Upper lobe of left lung (tissue), 6 donors: ENCODE measurements around the gene MLST8. TPM values are rescaled to one million over a fixed set of nuclear protein-coding genes. Genes with fewer than 3 reads are reported as not detected.

Source experiments
- ATAC-seq, 2 donors: fragments of 200-7000 bp; cut with Tn5 transposase; one replicate each; pipeline ENCODE4 v1.9.1; 2022; ENCODE audit warnings: mild to moderate bottlenecking in 2 of 2, moderate library complexity in 2 of 2; ENCODE audit not compliant: low FRiP score in 2 of 2
- DNase-seq, 2 donors: peaks; one replicate each; pipeline ENCODE4 v3.0.0-alpha.2; 2019 to 2020
- H3K27ac ChIP-seq, 4 donors: fragments of 200-600 bp; sonication (generic); one replicate each; pipeline ENCODE4 v1.5.1; 2016 to 2019
- H3K27me3 ChIP-seq, 4 donors: fragments of 200-600 bp; sonication (generic); one replicate each; pipeline ENCODE4 v1.5.1; 2017 to 2019
- H3K36me3 ChIP-seq, 4 donors: fragments of 200-600 bp; sonication (generic); one replicate each; pipeline ENCODE4 v1.5.1; 2016 to 2019
- H3K4me1 ChIP-seq, 4 donors: fragments of 200-600 bp; sonication (generic); one replicate each; pipeline ENCODE4 v1.5.1; 2018 to 2019
- H3K4me3 ChIP-seq, 4 donors: fragments of 200-600 bp; sonication (generic); one replicate each; pipeline ENCODE4 v1.5.1; 2017 to 2019; ENCODE audit warnings: mild to moderate bottlenecking in 2 of 4, moderate library complexity in 1 of 4
- H3K9me3 ChIP-seq, 4 donors: fragments of 200-600 bp; sonication (generic); one replicate each; pipeline ENCODE4 v1.5.1; 2018 to 2019
- EP300 ChIP-seq, 4 donors: sonication (generic); formaldehyde crosslinking; IDR thresholded peaks; one replicate each; pipeline ENCODE4 v1.5.1; 2017; ENCODE audit warnings: antibody characterized with exemption in 4 of 4, control low read depth in 2 of 4
- POLR2A ChIP-seq, 4 donors: fragments of 450-650 bp; IDR thresholded peaks; one replicate each; pipeline ENCODE4 v1.5.1; 2016 to 2017; ENCODE audit warnings: antibody characterized with exemption in 4 of 4, mild to moderate bottlenecking in 2 of 4
- POLR2AphosphoS5 ChIP-seq, 2 donors: sonication (generic); formaldehyde crosslinking; IDR thresholded peaks; one replicate each; pipeline ENCODE4 v1.5.1; 2017; ENCODE audit warnings: antibody characterized with exemption in 2 of 2
- WGBS, 2 donors: methylation state at CpG; one replicate each; pipeline ENCODE4 v1.1.5; 2017 to 2018; 5-methylcytosine and 5-hydroxymethylcytosine counted together
- total RNA-seq, 6 donors: library from RNA; depleted of rRNA in 4 of 6; stranded (reverse); fragments of >200 nt in 4 of 6; gene quantifications; one replicate each; pipeline versions ENCODE4 v1.1.0 to v1.2.1, GENCODE V29; 2016 to 2021
- TF ChIP-seq, protein P1 (sequence below), 6 experiments: fragments of 450-650 bp in 4 of 6; fragments of 200-600 bp in 2 of 6; sonication (generic) in 2 of 6; IDR thresholded peaks; one replicate each; pipeline ENCODE4 v1.5.1; 2016 to 2019; ENCODE audit warnings: antibody characterized with exemption in 6 of 6
- donor health status: DM: no; HTN: no; CAD: no; lungs with moderate emphysema.
- donor health status: DM: no; HTN: yes; CAD: no; lungs with severe emphysema.

Gene MLST8
- total RNA-seq, 6 donors from 2014 or later: 24.6 to 93.2 (median 47.7) TPM

GRCh38 chr16:2206420-2206779 is 1.1 kb downstream of the MLST8 start:
- 80 to 81% methylated on average over 18 of the region's 18 CpGs for WGBS, 2 donors

GRCh38 chr16:2206780-2207433 is 1.7 kb downstream of the MLST8 start:
- Histone ChIP-seq H3K4me1 (peaks cover 17 to 24% (median 17%) of the 10 kb centered on the region in 4 donors), H3K36me3 (peaks cover 0 to 34% (median 33%) of the 10 kb centered on the region in 4 donors), H3K9me3 (no peaks in the 10 kb centered on the region), H3K4me3 (no peak overlapping the region), H3K27ac (peak overlapping the region in 2 of 4 donors; percentile 97), H3K27me3 (no peaks in the 10 kb centered on the region)
- TF ChIP-seq POLR2AphosphoS5 (IDR thresholded peaks at IDR 0.05) (no peak), EP300 (IDR thresholded peaks at IDR 0.05) (no peak), POLR2A (IDR thresholded peaks at IDR 0.05) (no peak)
- TF ChIP-seq, protein P1, sequence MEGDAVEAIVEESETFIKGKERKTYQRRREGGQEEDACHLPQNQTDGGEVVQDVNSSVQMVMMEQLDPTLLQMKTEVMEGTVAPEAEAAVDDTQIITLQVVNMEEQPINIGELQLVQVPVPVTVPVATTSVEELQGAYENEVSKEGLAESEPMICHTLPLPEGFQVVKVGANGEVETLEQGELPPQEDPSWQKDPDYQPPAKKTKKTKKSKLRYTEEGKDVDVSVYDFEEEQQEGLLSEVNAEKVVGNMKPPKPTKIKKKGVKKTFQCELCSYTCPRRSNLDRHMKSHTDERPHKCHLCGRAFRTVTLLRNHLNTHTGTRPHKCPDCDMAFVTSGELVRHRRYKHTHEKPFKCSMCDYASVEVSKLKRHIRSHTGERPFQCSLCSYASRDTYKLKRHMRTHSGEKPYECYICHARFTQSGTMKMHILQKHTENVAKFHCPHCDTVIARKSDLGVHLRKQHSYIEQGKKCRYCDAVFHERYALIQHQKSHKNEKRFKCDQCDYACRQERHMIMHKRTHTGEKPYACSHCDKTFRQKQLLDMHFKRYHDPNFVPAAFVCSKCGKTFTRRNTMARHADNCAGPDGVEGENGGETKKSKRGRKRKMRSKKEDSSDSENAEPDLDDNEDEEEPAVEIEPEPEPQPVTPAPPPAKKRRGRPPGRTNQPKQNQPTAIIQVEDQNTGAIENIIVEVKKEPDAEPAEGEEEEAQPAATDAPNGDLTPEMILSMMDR (IDR thresholded peaks at IDR 0.05): no peak
- WGBS, 2 donors: 90 to 95% methylated on average over 12 to 21 of the region's 23 CpGs
- ATAC-seq (no peak), DNase-seq (peak in 1 of 2 donors; percentile 75)

More at GRCh38 chr16:2206420-2206779, 1.1 kb downstream of the MLST8 start:
- Histone ChIP-seq H3K9me3 (no peaks in the 10 kb centered on the region), H3K4me1 (peaks cover 14 to 20% (median 15%) of the 10 kb centered on the region in 4 donors), H3K27me3 (no peaks in the 10 kb centered on the region), H3K4me3 (peak overlapping the region in 3 of 4 donors; percentile 64 to 86 (median 67)), H3K27ac (peak overlapping the region in 3 of 4 donors; percentile 97 to 98 (median 97)), H3K36me3 (peaks cover 0 to 34% (median 33%) of the 10 kb centered on the region in 4 donors)
- no peak for TF ChIP-seq EP300 (IDR thresholded peaks at IDR 0.05)
- no peak for TF ChIP-seq POLR2A (IDR thresholded peaks at IDR 0.05)
- TF ChIP-seq, protein P1 (IDR thresholded peaks at IDR 0.05): no peak
- no peak for TF ChIP-seq POLR2AphosphoS5 (IDR thresholded peaks at IDR 0.05)
- ATAC-seq (no peak), DNase-seq (peak in 1 of 2 donors; percentile 64)

GRCh38 chr16:2207872-2208271 is 2.6 kb downstream of the MLST8 start:
- no peaks in the 10 kb centered on the region for H3K27me3 ChIP-seq
- WGBS, 2 donors: 85 to 87% methylated on average over 5 to 9 of the region's 9 CpGs

DNA sequence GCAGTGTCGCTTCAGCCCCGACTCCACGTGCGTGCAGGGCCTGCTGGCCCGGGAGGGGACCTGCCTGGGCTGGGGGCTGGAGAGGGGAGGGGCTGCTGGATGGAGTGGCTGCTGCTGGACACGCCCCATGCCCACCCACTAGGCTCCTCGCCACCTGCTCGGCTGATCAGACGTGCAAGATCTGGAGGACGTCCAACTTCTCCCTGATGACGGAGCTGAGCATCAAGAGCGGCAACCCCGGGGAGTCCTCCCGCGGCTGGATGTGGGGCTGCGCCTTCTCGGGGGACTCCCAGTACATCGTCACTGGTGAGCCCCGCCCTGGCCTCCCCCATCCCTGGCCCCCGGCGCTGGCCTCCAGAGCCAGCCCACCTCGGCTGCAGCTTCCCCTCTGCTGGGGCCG is 3.1 kb downstream of the MLST8 start:
- Histone ChIP-seq H3K9me3 (no peaks in the 10 kb centered on the region), H3K4me3 (no peak overlapping the region), H3K27me3 (no peaks in the 10 kb centered on the region), H3K4me1 (peaks cover 31 to 38% (median 31%) of the 10 kb centered on the region in 4 donors), H3K27ac (no peak overlapping the region), H3K36me3 (peaks cover 0 to 42% (median 33%) of the 10 kb centered on the region in 4 donors)
- TF ChIP-seq POLR2AphosphoS5 (IDR thresholded peaks at IDR 0.05) (no peak), POLR2A (IDR thresholded peaks at IDR 0.05) (no peak), EP300 (IDR thresholded peaks at IDR 0.05) (no peak)
- TF ChIP-seq, protein P1 (IDR thresholded peaks at IDR 0.05): no peak
- WGBS, 2 donors: 86 to 91% methylated on average over 14 to 23 of the region's 23 CpGs
- no peak for ATAC-seq
- peak in 1 of 2 donors; percentile 81 for DNase-seq

More at GRCh38 chr16:2207872-2208271, 2.6 kb downstream of the MLST8 start:
- no peak for DNase-seq
- Histone ChIP-seq H3K36me3 (peaks cover 0 to 42% (median 33%) of the 10 kb centered on the region in 4 donors), H3K4me1 (peaks cover 27 to 34% (median 27%) of the 10 kb centered on the region in 4 donors), H3K9me3 (no peaks in the 10 kb centered on the region), H3K4me3 (no peak overlapping the region), H3K27ac (no peak overlapping the region)
- TF ChIP-seq EP300 (IDR thresholded peaks at IDR 0.05) (no peak), POLR2A (IDR thresholded peaks at IDR 0.05) (no peak), POLR2AphosphoS5 (IDR thresholded peaks at IDR 0.05) (no peak)
- TF ChIP-seq, protein P1 (IDR thresholded peaks at IDR 0.05): no peak
- no peak for ATAC-seq
